Measurements from ENCODE around the gene GGACT.

Gene GGACT

GRCh38 chr13:100483139-100483538 is 105.5 kb downstream of the GGACT start:
- DNase-seq (ENCODE audit: low read depth in 3 of 3, low spot score in 1 of 3) = no peak

- no peak for DNase-seq (ENCODE audit: low read depth in 3 of 3, low spot score in 1 of 3)
These were observed 107.9 kb downstream of the GGACT start for GRCh38 chr13:100480676-100481075.

Data from stimulated activated CD4-positive, alpha-beta T cell treated with anti-CD3 and anti-CD28 coated beads, TNF-alpha, amount 100 ng/mL, for 1 hour (primary cell).